GM19463 (cell line): Measurements from ENCODE around the gene ESR2.
"Not testable (repeated sequence)": the region's sequence is repeated elsewhere in the genome, so short reads cannot be mapped to it uniquely, and the experiment has no call there.

Experiments
- ATAC-seq: cut with Tn5 transposase; IDR thresholded peaks from one replicate; pipeline ENCODE4 v1.9.1; 2021; ENCODE audit warnings: mild to moderate bottlenecking, moderate library complexity; ENCODE audit not compliant: unreplicated experiment

The ESR2 gene

DNA sequence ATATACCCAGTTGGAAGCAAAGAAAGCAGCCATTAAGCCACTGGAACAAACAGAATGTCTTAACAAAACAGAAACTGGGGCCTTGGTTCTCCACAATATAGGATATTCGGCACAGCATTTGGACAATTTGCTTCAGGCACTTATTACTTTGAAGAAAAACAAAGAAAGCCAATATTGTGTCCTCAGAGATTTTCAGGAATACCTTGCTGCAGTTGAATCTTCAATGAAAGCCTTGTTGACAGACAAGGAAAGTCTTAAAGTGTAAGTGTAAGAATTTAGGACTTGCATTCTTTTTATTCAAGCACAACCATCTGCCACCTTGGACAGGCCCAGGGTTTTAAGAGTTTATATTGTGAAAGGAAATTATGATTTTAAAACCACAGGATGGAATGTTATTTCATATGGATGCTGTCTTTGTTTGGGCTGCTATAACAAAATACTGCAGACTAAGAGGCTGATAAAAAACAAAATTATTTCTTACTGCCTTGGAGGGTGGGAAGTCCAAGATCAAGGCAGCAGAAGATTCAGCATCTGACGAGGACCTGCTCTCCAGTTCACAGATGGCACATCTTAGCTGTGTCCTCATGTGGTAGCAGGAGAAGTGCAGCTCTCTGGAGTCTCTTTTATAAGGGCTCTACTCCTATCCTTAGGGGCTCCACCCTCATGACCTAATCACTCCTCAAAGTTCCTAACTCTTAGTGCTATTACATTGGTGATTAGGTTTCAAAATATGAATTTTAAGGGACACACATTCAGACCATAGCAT is 244.4 kb downstream of the ESR2 start:
- ATAC-seq: no peak

GRCh38 chr14:64045091-64045490 is 249.1 kb downstream of the ESR2 start:
- ATAC-seq: no peak

- not testable (repeated sequence) for ATAC-seq
Measured at GRCh38 chr14:64043296-64043695, 250.9 kb downstream of the ESR2 start.

DNA sequence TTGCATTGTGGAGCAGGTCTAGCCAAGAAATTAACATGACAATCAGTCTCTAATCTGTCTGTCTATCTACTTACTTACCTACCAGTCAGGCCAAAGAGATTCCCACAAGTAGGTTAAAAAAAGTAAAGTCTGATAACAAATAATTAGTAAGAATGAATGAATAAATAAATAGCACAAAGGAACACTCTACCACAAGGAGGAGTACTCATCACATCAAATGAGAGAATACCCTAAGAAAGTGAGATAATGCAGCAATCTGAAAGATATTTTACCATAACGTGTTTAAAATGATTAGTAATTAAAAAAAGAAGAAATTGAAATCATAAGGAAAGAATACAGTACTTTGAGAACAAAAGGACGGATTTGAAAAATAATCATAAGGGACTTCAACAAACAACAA is 254.1 kb downstream of the ESR2 start:
- ATAC-seq: no peak

DNA sequence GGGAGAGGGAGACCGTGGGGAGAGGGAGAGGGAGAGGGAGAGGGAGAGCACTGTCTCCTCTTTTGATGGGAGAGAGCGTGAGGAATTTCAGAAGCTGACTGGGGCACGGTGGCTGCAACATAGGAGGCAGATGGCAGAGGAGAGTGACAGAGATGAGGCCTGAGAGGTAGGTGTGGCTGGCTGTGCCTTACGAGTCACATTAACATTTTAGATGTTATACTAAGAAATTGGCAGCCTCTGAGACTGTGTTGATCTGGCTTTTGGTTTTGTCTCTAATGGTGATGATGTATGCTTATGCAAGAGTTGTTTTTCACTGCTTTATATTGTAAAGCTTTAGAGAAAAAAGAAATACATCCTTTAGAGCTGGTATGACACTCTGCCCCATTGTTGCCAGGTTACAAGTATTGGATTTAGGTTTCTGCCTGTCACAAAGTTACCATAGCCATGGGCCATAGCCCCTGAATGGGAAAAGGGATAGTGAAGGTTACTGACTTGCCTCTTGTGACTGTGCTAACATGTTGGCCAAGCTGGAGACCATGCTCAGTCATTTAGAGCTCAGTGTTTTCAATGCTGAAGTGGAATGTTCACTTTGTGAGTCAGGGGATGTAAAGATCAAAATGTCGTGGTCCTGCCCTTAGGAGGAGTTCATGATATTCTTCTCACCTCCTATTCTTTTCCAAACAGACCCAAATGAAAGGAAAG is 255.2 kb downstream of the ESR2 start:
- ATAC-seq: no peak

- ATAC-seq: not testable (repeated sequence)
Measured at GRCh38 chr14:64037869-64038745, 256.1 kb downstream of the ESR2 start.

GRCh38 chr14:64035143-64035542 is 259.0 kb downstream of the ESR2 start:
- no peak for ATAC-seq
